SK-N-MC (cell line): ENCODE data around the gene GRM8.
"Not testable (repeated sequence)": the region's sequence is repeated elsewhere in the genome, so short reads cannot be mapped to it uniquely, and the experiment has no call there.

ENCODE experiments used
- DNase-seq: peaks from one replicate; pipeline ENCODE4 v3.0.0-alpha.2; 2011; ENCODE audit warnings: low read depth, low spot score
- H3K27ac ChIP-seq: fragments of 200-600 bp; sonication (generic); 2 replicates; pipeline ENCODE4 v1.5.1; 2016; ENCODE audit warnings: mixed run types
- H3K36me3 ChIP-seq: fragments of 200-600 bp; sonication (generic); 2 replicates; pipeline ENCODE4 v1.6.1; 2017; ENCODE audit warnings: antibody characterized with exemption, low read length, mixed read lengths; ENCODE audit not compliant: insufficient read depth
- H3K4me3 ChIP-seq: fragments of 200-600 bp; sonication (generic); 2 replicates; pipeline ENCODE4 v1.5.1; 2016
- H3K9ac ChIP-seq: fragments of 200-600 bp; sonication (generic); 2 replicates; pipeline ENCODE4 v1.8.0; 2017; ENCODE audit warnings: mixed run types, mixed read lengths; ENCODE audit not compliant: insufficient read length
- H3K9me3 ChIP-seq: fragments of 200-600 bp; sonication (generic); 2 replicates; pipeline ENCODE4 v1.6.1; 2017; ENCODE audit warnings: low read depth, mild to moderate bottlenecking, antibody characterized with exemption, low read length, moderate library complexity, mixed read lengths
- EZH2 ChIP-seq: fragments of 200-600 bp; sonication (generic); IDR thresholded peaks from one replicate; pipeline ENCODE4 v1.6.1; 2017; ENCODE audit warnings: antibody characterized with exemption
- FOXP2 ChIP-seq: optimal IDR thresholded peaks from 2 replicates; pipeline ENCODE3; 2011; ENCODE audit warnings: mild to moderate bottlenecking, moderate library complexity; ENCODE audit not compliant: insufficient read depth; ENCODE audit errors: extremely low read length, control extremely low read depth
- POLR2AphosphoS5 ChIP-seq: IDR thresholded peaks from 2 replicates; pipeline ENCODE4 v1.6.1; 2012; ENCODE audit warnings: mild to moderate bottlenecking, low read depth, low read length, borderline replicate concordance

Gene GRM8

GRCh38 chr7:126690104-126690503 lies 562.6 kb downstream of the GRM8 start:
- H3K9me3 ChIP-seq = no peaks in the 10 kb centered on the region
- no peak for DNase-seq
- no peak overlapping the region for H3K9ac ChIP-seq
- no peak overlapping the region for H3K27ac ChIP-seq
- no peak overlapping the region for H3K4me3 ChIP-seq
- no peak for TF ChIP-seq EZH2
- TF ChIP-seq FOXP2 = no peak
- TF ChIP-seq POLR2AphosphoS5 = no peak
- no peaks in the 10 kb centered on the region for H3K36me3 ChIP-seq

GRCh38 chr7:126689037-126689436 lies 563.7 kb downstream of the GRM8 start:
- TF ChIP-seq FOXP2 (no peak), EZH2 (no peak), POLR2AphosphoS5 (no peak)
- DNase-seq = no peak

DNA sequence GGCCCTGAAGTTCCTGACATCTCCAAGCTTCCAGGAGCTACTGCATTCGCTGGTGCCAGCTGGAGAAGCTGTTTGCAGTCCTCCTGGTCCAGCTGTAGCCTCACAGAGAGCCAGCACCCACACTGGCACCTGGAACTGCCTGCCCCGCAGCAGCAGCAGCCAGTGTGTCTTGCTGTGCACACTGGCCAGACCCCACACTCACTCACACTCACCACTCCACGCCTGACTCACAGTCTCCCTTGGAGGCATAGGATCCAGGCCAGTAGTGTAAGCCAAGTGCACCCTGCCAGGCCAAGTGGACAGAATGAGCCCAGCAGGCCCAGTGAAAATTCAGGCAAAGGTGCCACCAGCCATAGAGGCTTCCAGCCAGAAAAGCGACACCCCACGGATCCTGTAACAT lies 566.3 kb downstream of the GRM8 start:
- no peak for DNase-seq
- H3K4me3 ChIP-seq = no peak overlapping the region
- no peaks in the 10 kb centered on the region for H3K9me3 ChIP-seq
- no peak overlapping the region for H3K9ac ChIP-seq
- no peak overlapping the region for H3K27ac ChIP-seq
- TF ChIP-seq POLR2AphosphoS5 (no peak), FOXP2 (no peak), EZH2 (no peak)
- no peaks in the 10 kb centered on the region for H3K36me3 ChIP-seq

More at GRCh38 chr7:126689037-126689436, 563.7 kb downstream of the GRM8 start:
- H3K9ac ChIP-seq = no peak overlapping the region
- H3K4me3 ChIP-seq = no peak overlapping the region
- H3K36me3 ChIP-seq = no peaks in the 10 kb centered on the region
- no peaks in the 10 kb centered on the region for H3K9me3 ChIP-seq
- H3K27ac ChIP-seq = no peak overlapping the region; the same call in 1 of the 2 replicates

DNA sequence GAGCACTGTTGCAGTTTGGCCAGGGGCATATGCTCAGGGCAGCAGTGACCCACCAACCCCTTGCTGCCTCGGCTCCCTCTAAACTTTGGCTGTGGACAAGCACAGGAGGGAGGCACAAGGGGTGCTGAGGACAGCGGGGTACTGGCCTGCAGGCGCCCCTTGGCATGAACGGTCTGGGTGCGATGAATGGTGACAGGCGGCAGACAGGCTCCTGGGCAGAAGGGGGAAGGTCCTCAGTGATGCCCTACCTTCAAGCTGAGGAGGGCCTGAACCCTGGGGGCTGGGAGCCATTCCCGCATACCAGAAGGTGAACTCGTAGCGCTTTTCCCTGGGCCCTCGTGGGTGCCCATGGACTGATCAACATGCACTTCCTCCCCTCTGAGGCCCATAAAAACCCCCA lies 567.1 kb downstream of the GRM8 start:
- Histone ChIP-seq H3K27ac (no peak overlapping the region), H3K9ac (no peak overlapping the region), H3K9me3 (no peaks in the 10 kb centered on the region), H3K4me3 (no peak overlapping the region), H3K36me3 (no peaks in the 10 kb centered on the region)
- DNase-seq = no peak
- TF ChIP-seq FOXP2 (no peak), POLR2AphosphoS5 (no peak), EZH2 (no peak)

- Histone ChIP-seq H3K27ac (no peak overlapping the region), H3K36me3 (no peaks in the 10 kb centered on the region), H3K9me3 (no peaks in the 10 kb centered on the region), H3K4me3 (no peak overlapping the region), H3K9ac (no peak overlapping the region)
- DNase-seq = no peak
- no peak for TF ChIP-seq POLR2AphosphoS5
- no peak for TF ChIP-seq EZH2
- no peak for TF ChIP-seq FOXP2
Measured at GRCh38 chr7:126685018-126685573, 567.6 kb downstream of the GRM8 start.

DNA sequence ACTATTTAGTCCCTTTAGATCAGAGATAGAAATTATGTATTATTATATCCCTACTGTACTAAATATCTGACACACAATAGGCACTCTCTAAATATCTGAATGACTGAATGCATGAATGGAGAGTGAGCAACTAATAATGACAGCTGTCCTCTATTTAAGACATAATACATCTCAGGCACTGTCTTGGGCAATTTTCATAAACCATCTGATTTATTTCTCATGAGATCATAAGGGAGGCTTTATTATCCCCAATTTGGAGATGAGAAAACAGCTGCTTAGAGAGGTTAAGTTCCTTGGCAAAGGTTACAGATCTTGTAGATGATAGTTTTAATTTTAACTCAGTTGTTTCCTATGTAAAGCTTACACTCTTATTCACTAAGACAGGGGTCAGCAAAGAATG lies 570.6 kb downstream of the GRM8 start:
- no peak for DNase-seq
- Histone ChIP-seq H3K36me3 (no peaks in the 10 kb centered on the region), H3K27ac (no peak overlapping the region), H3K9ac (no peak overlapping the region), H3K4me3 (no peak overlapping the region), H3K9me3 (no peaks in the 10 kb centered on the region)
- TF ChIP-seq FOXP2 (no peak), EZH2 (no peak), POLR2AphosphoS5 (no peak)

DNA sequence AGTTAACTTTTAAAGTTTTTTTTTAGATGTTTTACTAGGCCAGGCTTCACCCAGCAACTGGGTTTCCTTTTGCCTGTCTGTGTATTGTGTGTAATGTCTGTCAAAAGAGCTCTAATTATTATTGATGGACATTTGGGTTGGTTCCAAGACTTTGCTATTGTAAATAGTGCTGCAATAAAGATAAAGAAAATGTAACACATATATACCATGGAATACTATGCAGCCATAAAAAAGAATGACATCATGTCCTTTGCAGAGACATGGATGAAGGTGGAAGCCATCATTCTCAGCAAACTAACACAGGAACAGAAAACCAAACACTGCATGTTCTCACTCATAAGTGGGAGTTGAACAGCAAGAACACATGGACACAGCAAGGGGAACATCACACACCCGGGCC lies 584.0 kb downstream of the GRM8 start:
- not testable (repeated sequence) for H3K9ac ChIP-seq

GRCh38 chr7:126668367-126668752 lies 584.4 kb downstream of the GRM8 start:
- no peaks in the 10 kb centered on the region for H3K36me3 ChIP-seq
- H3K27ac ChIP-seq = no peak overlapping the region
- no peaks in the 10 kb centered on the region for H3K9me3 ChIP-seq
- H3K9ac ChIP-seq = no peak overlapping the region
- no peak overlapping the region for H3K4me3 ChIP-seq
- no peak for TF ChIP-seq FOXP2
- TF ChIP-seq POLR2AphosphoS5 = no peak
- TF ChIP-seq EZH2 = no peak
- DNase-seq = no peak

More for the DNA sequence above, 584.0 kb downstream of the GRM8 start:
- not testable (repeated sequence) for H3K9me3 ChIP-seq, H3K4me3 ChIP-seq, H3K36me3 ChIP-seq, DNase-seq, H3K27ac ChIP-seq

GRCh38 chr7:126667742-126668366 lies 584.9 kb downstream of the GRM8 start:
- TF ChIP-seq EZH2 (no peak), POLR2AphosphoS5 (no peak), FOXP2 (no peak)
- no peak overlapping the region for H3K9ac ChIP-seq
- H3K9me3 ChIP-seq = no peaks in the 10 kb centered on the region
- H3K4me3 ChIP-seq = no peak overlapping the region
- no peak for DNase-seq
- no peak overlapping the region for H3K27ac ChIP-seq
- no peaks in the 10 kb centered on the region for H3K36me3 ChIP-seq
